Brain microvascular endothelial cell (primary cell): ENCODE data around the gene THSD4.
A peak's percentile ranks its signal among the peaks of the same experiment; 100 is the strongest.

Experiments used
- DNase-seq: peaks from one replicate; pipeline ENCODE4 v3.0.0-alpha.2; 2020
- H3K27ac ChIP-seq: fragments of 250-450 bp; sonication (Bioruptor Pico); 2 replicates; pipeline ENCODE4 v1.5.1; 2020; ENCODE audit warnings: mild to moderate bottlenecking, moderate library complexity
- H3K27me3 ChIP-seq: fragments of 250-450 bp; sonication (Bioruptor Pico); replicated peaks from 2 replicates; pipeline ENCODE4 v1.5.1; 2020; ENCODE audit warnings: mild to moderate bottlenecking
- H3K36me3 ChIP-seq: fragments of 250-450 bp; sonication (Bioruptor Pico); replicated peaks from 2 replicates; pipeline ENCODE4 v1.5.1; 2020; ENCODE audit warnings: mild to moderate bottlenecking
- H3K4me3 ChIP-seq: 2 replicates; pipeline ENCODE4 v1.5.1; 2011; ENCODE audit warnings: low read depth, mild to moderate bottlenecking, control low read depth, low read length, moderate library complexity
- CTCF ChIP-seq: IDR thresholded peaks from 2 replicates; pipeline ENCODE4 v1.5.1; 2011; ENCODE audit warnings: low read depth, mild to moderate bottlenecking, moderate library complexity, low read length, control low read depth, inconsistent platforms; ENCODE audit errors: missing control alignments
- in situ Hi-C: cut with HindIII; loops from 2 replicates; pipeline ENCODE4 v1.10.0; 2017; ENCODE audit warnings: low sequenced_read_pairs, low pct_ligation_motif_present

The THSD4 gene

GRCh38 chr15:71195242-71195641 is 80.0 kb downstream of the THSD4 start:
- in situ Hi-C loops, result no loop called here
- Histone ChIP-seq H3K27me3 (no peaks in the 10 kb centered on the region), H3K36me3 (no peaks in the 10 kb centered on the region), H3K4me3 (no peak overlapping the region), H3K27ac (no peak overlapping the region)
- no peak for DNase-seq
- peak; percentile 49 for TF ChIP-seq CTCF

- H3K27me3 ChIP-seq, result no peaks in the 10 kb centered on the region
- in situ Hi-C loops, result no loop called here
- no peak overlapping the region for H3K27ac ChIP-seq
- no peaks in the 10 kb centered on the region for H3K36me3 ChIP-seq
- no peak overlapping the region for H3K4me3 ChIP-seq
- TF ChIP-seq CTCF, result no peak
- no peak for DNase-seq
These were observed 82.3 kb downstream of the THSD4 start for GRCh38 chr15:71197620-71198019.

GRCh38 chr15:71198846-71199245 is 83.6 kb downstream of the THSD4 start:
- Histone ChIP-seq H3K4me3 (no peak overlapping the region), H3K27me3 (no peaks in the 10 kb centered on the region), H3K27ac (no peak overlapping the region), H3K36me3 (no peaks in the 10 kb centered on the region)
- in situ Hi-C loops, result no loop called here
- no peak for DNase-seq
- TF ChIP-seq CTCF, result no peak

- in situ Hi-C loops, result no loop called here
- no peak for TF ChIP-seq CTCF
- peak; percentile 37 for DNase-seq
- no peaks in the 10 kb centered on the region for H3K27me3 ChIP-seq
- no peak overlapping the region for H3K27ac ChIP-seq
- no peak overlapping the region for H3K4me3 ChIP-seq
- H3K36me3 ChIP-seq, result no peaks in the 10 kb centered on the region
These were observed 84.4 kb downstream of the THSD4 start for GRCh38 chr15:71199384-71200351.

GRCh38 chr15:71201477-71201876 is 86.2 kb downstream of the THSD4 start:
- TF ChIP-seq CTCF, result no peak
- H3K4me3 ChIP-seq, result no peak overlapping the region
- no peaks in the 10 kb centered on the region for H3K36me3 ChIP-seq
- H3K27me3 ChIP-seq, result no peaks in the 10 kb centered on the region
- H3K27ac ChIP-seq, result no peak overlapping the region
- DNase-seq, result no peak
- in situ Hi-C loops, result no loop called here

- no peak for TF ChIP-seq CTCF
- Histone ChIP-seq H3K27me3 (no peaks in the 10 kb centered on the region), H3K27ac (no peak overlapping the region), H3K36me3 (no peaks in the 10 kb centered on the region), H3K4me3 (no peak overlapping the region)
- no peak for DNase-seq
- in situ Hi-C loops, result no loop called here
These were observed 87.4 kb downstream of the THSD4 start for GRCh38 chr15:71202712-71203111.
